Gastroesophageal sphincter (tissue), 4 donors: ENCODE measurements around the gene SMIM22. TPM values are rescaled to one million over a fixed set of nuclear protein-coding genes. Genes with fewer than 3 reads are reported as not detected.

Source experiments
- small RNA-seq, 4 donors: library from RNA; depleted of rRNA; stranded (forward); fragments of <200 nt; gene quantifications; one replicate each; pipeline ENCODE3, GENCODE V24; 2016
- total RNA-seq, 4 donors: library from RNA; depleted of rRNA; stranded (reverse); fragments of >200 nt; gene quantifications; one replicate each; pipeline ENCODE4 v1.1.0, GENCODE V29; 2016

SMIM22 gene
- total RNA-seq, 4 donors from 2014 or later, result not detected

Small RNA genes lying within 50 kb of the gene (small RNA-seq; reads per million reads assigned to genes)
- 0 reads per million in 4 donors for gene RF00017

Other genes starting within 250 kb of the SMIM22 start
- gene C16orf96, start 239.0 kb upstream of the SMIM22 start, total RNA-seq, result under 1 TPM in 1 of 4 donors, not detected in 3; 0.40 TPM
- 10 to 100 TPM in 3 of 4 donors, 1 to 10 TPM in 1; 5.9 to 24.0 (median 14.3) TPM for gene UBALD1, start 180.5 kb upstream of the SMIM22 start, total RNA-seq
- 10 to 100 TPM; 29.2 to 67.0 (median 40.5) TPM for gene MGRN1, start 170.5 kb upstream of the SMIM22 start, total RNA-seq
- gene NUDT16L1, start 101.8 kb upstream of the SMIM22 start, total RNA-seq, result 10 to 100 TPM; 14.8 to 26.3 (median 21.4) TPM
- 10 to 100 TPM; 23.3 to 47.8 (median 27.6) TPM for gene ANKS3, start 61.1 kb upstream of the SMIM22 start, total RNA-seq
- gene DNAAF8, start 60.8 kb upstream of the SMIM22 start, total RNA-seq, result under 1 TPM; 0.54 to 0.89 (median 0.65) TPM
- 10 to 100 TPM; 12.6 to 15.8 (median 13.8) TPM for gene ZNF500, start 28.2 kb upstream of the SMIM22 start, total RNA-seq
- gene SEPTIN12, start 7.0 kb upstream of the SMIM22 start, total RNA-seq, result not detected
- gene ROGDI, start 7.3 kb downstream of the SMIM22 start, total RNA-seq, result 10 to 100 TPM; 37.6 to 85.9 (median 62.6) TPM
- gene GLYR1, start 51.9 kb downstream of the SMIM22 start, total RNA-seq, result 100 to 1,000 TPM in 2 of 4 donors, 10 to 100 TPM in 2; 86.0 to 129 (median 97.0) TPM
- 10 to 100 TPM; 22.8 to 46.2 (median 28.0) TPM for gene UBN1, start 52.1 kb downstream of the SMIM22 start, total RNA-seq
- 10 to 100 TPM; 53.7 to 82.5 (median 76.5) TPM for gene PPL, start 141.8 kb downstream of the SMIM22 start, total RNA-seq
- gene SEC14L5, start 163.0 kb downstream of the SMIM22 start, total RNA-seq, result 1 to 10 TPM in 1 of 4 donors, under 1 TPM in 3; 0.16 to 1.3 (median 0.75) TPM
- gene NAGPA, start 238.6 kb downstream of the SMIM22 start, total RNA-seq, result 10 to 100 TPM; 17.8 to 37.8 (median 27.7) TPM